SK-N-SH (cell line): ENCODE measurements around the gene PLCB3. TPM values are rescaled to one million over a fixed set of nuclear protein-coding genes. Genes with fewer than 3 reads are reported as not detected.

Experiments used
- CTCF ChIA-PET: fragments of 300-600, 350-600 bp; formaldehyde crosslinking; extraction: SDS; loops from one replicate; lab custom pipeline; 2021; lab: Yijun Ruan, JAX
- POLR2A ChIA-PET: fragments of 350-600 bp; sonication (Branson Sonifier 250); formaldehyde crosslinking; extraction: SDS; loops from one replicate; lab custom pipeline; 2020; ENCODE audit warnings: antibody characterized with exemption, inconsistent platforms; lab: Yijun Ruan, JAX
- DNase-seq: peaks from one replicate; pipeline ENCODE4 v3.0.0; 2012
- H2AFZ ChIP-seq: fragments of 200-600 bp; sonication (generic); 2 replicates; pipeline ENCODE4 v1.8.1; 2016; ENCODE audit warnings: antibody characterized with exemption, mild to moderate bottlenecking, low read depth
- H3F3A ChIP-seq: fragments of 200-600 bp; sonication (generic); replicated peaks from 2 replicates; pipeline ENCODE3; 2016; ENCODE audit warnings: antibody characterized with exemption, mild to moderate bottlenecking; ENCODE audit not compliant: insufficient read depth
- H3K27ac ChIP-seq, 2 experiments: fragments of 200-500 bp in 1 of 2; fragments of 200-600 bp in 1 of 2; sonication (Bioruptor generic) in 1 of 2; sonication (generic), shearing (Covaris generic) in 1 of 2; 2 replicates each; pipeline versions ENCODE4 v1.5.1 to v1.6.1; 2014 to 2016; ENCODE audit warnings: low read depth in 2 of 2, inconsistent platforms in 1 of 2, low read length in 1 of 2, mild to moderate bottlenecking in 1 of 2, mixed read lengths in 1 of 2
- H3K27me3 ChIP-seq: fragments of 200-600 bp; sonication (generic), shearing (Covaris generic); 2 replicates; pipeline ENCODE4 v1.6.1; 2016; ENCODE audit warnings: mixed run types; ENCODE audit not compliant: insufficient read depth
- H3K36me3 ChIP-seq, 2 experiments: fragments of 200-500 bp in 1 of 2; fragments of 200-600 bp in 1 of 2; sonication (Bioruptor generic) in 1 of 2; sonication (generic) in 1 of 2; replicated peaks in 1 of 2; 2 replicates each; pipeline versions ENCODE3 to v1.5.1; 2014 to 2016; ENCODE audit warnings: low read length in 1 of 2, mild to moderate bottlenecking in 1 of 2; ENCODE audit not compliant: insufficient read depth in 2 of 2, control insufficient read depth in 1 of 2
- H3K4me1 ChIP-seq, 2 experiments: fragments of 200-500 bp in 1 of 2; fragments of 200-600 bp in 1 of 2; sonication (Bioruptor generic) in 1 of 2; sonication (generic), shearing (Covaris generic) in 1 of 2; 2 replicates each; pipeline versions ENCODE4 v1.5.1 to v1.6.1; 2014 to 2016; ENCODE audit warnings: low read depth in 1 of 2, low read length in 1 of 2, mixed run types in 1 of 2; ENCODE audit not compliant: insufficient read depth in 2 of 2, control insufficient read depth in 1 of 2
- H3K4me2 ChIP-seq: fragments of 200-600 bp; sonication (generic), shearing (Covaris generic); 2 replicates; pipeline ENCODE4 v1.6.1; 2017; ENCODE audit warnings: mixed run types
- H3K4me3 ChIP-seq, 2 experiments: fragments of 200-500 bp in 1 of 2; fragments of 200-600 bp in 1 of 2; sonication (Bioruptor generic) in 1 of 2; sonication (generic), shearing (Covaris generic) in 1 of 2; 2 replicates each; pipeline versions ENCODE4 v1.5.1 to v1.8.1; 2014 to 2016; ENCODE audit warnings: low read depth in 2 of 2, inconsistent platforms in 1 of 2, low read length in 1 of 2, mild to moderate bottlenecking in 1 of 2, mixed read lengths in 1 of 2, moderate library complexity in 1 of 2
- H3K79me2 ChIP-seq: fragments of 200-600 bp; sonication (generic); 2 replicates; pipeline ENCODE4 v1.8.1; 2017; ENCODE audit warnings: mild to moderate bottlenecking; ENCODE audit not compliant: insufficient read depth
- H3K9ac ChIP-seq: fragments of 200-600 bp; sonication (generic); 2 replicates; pipeline ENCODE4 v1.6.1; 2017; ENCODE audit warnings: mixed run types
- H3K9me2 ChIP-seq: fragments of 200-600 bp; sonication (generic); 2 replicates; pipeline ENCODE4 v1.6.1; 2017; ENCODE audit warnings: mixed run types
- H3K9me3 ChIP-seq: fragments of 200-600 bp; sonication (generic); 2 replicates; pipeline ENCODE4 v1.6.1; 2017; ENCODE audit warnings: mixed run types, mild to moderate bottlenecking, moderate library complexity
- H4K20me1 ChIP-seq: fragments of 200-600 bp; sonication (generic); 2 replicates; pipeline ENCODE4 v1.6.1; 2017; ENCODE audit warnings: mild to moderate bottlenecking, mixed run types; ENCODE audit not compliant: insufficient read depth
- CHD2 ChIP-seq: fragments of 150-350 bp; IDR thresholded peaks from 2 replicates; pipeline ENCODE4 v1.6.1; 2018; ENCODE audit warnings: low read length; ENCODE audit not compliant: partially characterized antibody
- EZH2phosphoT487 ChIP-seq: fragments of 200-600 bp; sonication (generic); IDR thresholded peaks from 2 replicates; pipeline ENCODE4 v1.6.1; 2017; ENCODE audit warnings: low read depth, mixed run types, mild to moderate bottlenecking, antibody characterized with exemption, moderate library complexity, borderline replicate concordance
- FOSL2 ChIP-seq: IDR thresholded peaks from 2 replicates; pipeline ENCODE4 v1.4.0; 2012; ENCODE audit warnings: low read depth, mild to moderate bottlenecking, moderate library complexity, borderline replicate concordance
- FOXM1 ChIP-seq: IDR thresholded peaks from 2 replicates; pipeline ENCODE4 v1.4.0; 2012; ENCODE audit warnings: low read depth, mild to moderate bottlenecking
- GABPA ChIP-seq: IDR thresholded peaks from 2 replicates; pipeline ENCODE4 v1.4.0; 2012; ENCODE audit warnings: low read depth, mild to moderate bottlenecking
- GATA2 ChIP-seq: sonication (generic); formaldehyde crosslinking; IDR thresholded peaks from 2 replicates; pipeline ENCODE4 v1.5.0; 2020; ENCODE audit warnings: mild to moderate bottlenecking, missing genetic modification reagents
- JUND ChIP-seq: IDR thresholded peaks from 2 replicates; pipeline ENCODE4 v1.4.0; 2012
- MEF2A ChIP-seq: IDR thresholded peaks from 2 replicates; pipeline ENCODE4 v1.4.0; 2012; ENCODE audit warnings: low read depth, borderline replicate concordance
- MXI1 ChIP-seq: IDR thresholded peaks from 2 replicates; pipeline ENCODE4 v1.6.1; 2012; ENCODE audit warnings: mild to moderate bottlenecking, low read depth, low read length, improper control_type of control experiment
- NFIC ChIP-seq: IDR thresholded peaks from 2 replicates; pipeline ENCODE4 v1.4.0; 2012; ENCODE audit warnings: borderline replicate concordance
- NRF1 ChIP-seq: IDR thresholded peaks from 2 replicates; pipeline ENCODE4 v1.6.1; 2012; ENCODE audit warnings: low read depth, mild to moderate bottlenecking, low read length
- RAD21 ChIP-seq: IDR thresholded peaks from 2 replicates; pipeline ENCODE4 v1.6.1; 2012; ENCODE audit warnings: mild to moderate bottlenecking, low read length
- RFX5 ChIP-seq: IDR thresholded peaks from 2 replicates; pipeline ENCODE4 v1.6.1; 2012; ENCODE audit warnings: mild to moderate bottlenecking, improper control_type of control experiment, low read length
- RXRA ChIP-seq: IDR thresholded peaks from 2 replicates; pipeline ENCODE4 v1.4.0; 2012; ENCODE audit warnings: low read depth, mild to moderate bottlenecking, borderline replicate concordance
- SIN3A ChIP-seq: IDR thresholded peaks from 2 replicates; pipeline ENCODE4 v1.6.1; 2012; ENCODE audit warnings: low read depth, mild to moderate bottlenecking, low read length, moderate library complexity, borderline replicate concordance
- SMC3 ChIP-seq: IDR thresholded peaks from 2 replicates; pipeline ENCODE4 v1.6.1; 2012; ENCODE audit warnings: low read depth, low read length, improper control_type of control experiment
- TAF1 ChIP-seq: IDR thresholded peaks from 2 replicates; pipeline ENCODE4 v1.6.1; 2012; ENCODE audit warnings: low read depth, mild to moderate bottlenecking, low read length, moderate library complexity, borderline replicate concordance
- TCF12 ChIP-seq: IDR thresholded peaks from 2 replicates; pipeline ENCODE4 v1.4.0; 2012
- TEAD4 ChIP-seq: IDR thresholded peaks from 2 replicates; pipeline ENCODE4 v1.4.0; 2012; ENCODE audit warnings: mild to moderate bottlenecking, borderline replicate concordance; ENCODE audit not compliant: insufficient read depth
- YY1 ChIP-seq: IDR thresholded peaks from 2 replicates; pipeline ENCODE4 v1.4.0; 2012; ENCODE audit warnings: low read depth, mild to moderate bottlenecking
- WGBS: methylation state at CpG from one replicate; pipeline ENCODE4 v1.1.6; 2017; ENCODE audit warnings: low lambda C conversion rate; 5-methylcytosine and 5-hydroxymethylcytosine counted together
- polyA plus RNA-seq, 3 experiments: library from polyadenylated mRNA; depleted of rRNA; stranded (reverse); fragments of >200 nt; gene quantifications; 2 replicates each; pipeline ENCODE4 v1.2.3, GENCODE V29; 2012
- TF ChIP-seq, protein P1 (sequence below): IDR thresholded peaks from 2 replicates; pipeline ENCODE4 v1.4.0; 2012; ENCODE audit warnings: low read depth, borderline replicate concordance
- TF ChIP-seq, protein P2 (sequence below): fragments of 150-350 bp; IDR thresholded peaks from 2 replicates; pipeline ENCODE4 v1.6.1; 2016; ENCODE audit warnings: mild to moderate bottlenecking, low read depth, low read length
- TF ChIP-seq, protein P3 (sequence below): IDR thresholded peaks from 2 replicates; pipeline ENCODE4; 2012
- TF ChIP-seq, protein P4 (sequence below): IDR thresholded peaks from 2 replicates; pipeline ENCODE4 v1.4.0; 2012; ENCODE audit warnings: low read depth
- TF ChIP-seq, protein P5 (sequence below): IDR thresholded peaks from 2 replicates; pipeline ENCODE4 v1.4.0; 2012; ENCODE audit warnings: low read depth, borderline replicate concordance
- TF ChIP-seq, protein P6 (sequence below): fragments of 200-600 bp; sonication (generic); IDR thresholded peaks from 2 replicates; pipeline ENCODE4 v1.6.1; 2017; ENCODE audit warnings: antibody characterized with exemption, mild to moderate bottlenecking, moderate library complexity

PLCB3 gene
- polyA plus RNA-seq, 1 of the 3 experiments (the other 2 are of a cell fraction): 30.4 TPM

DNA sequence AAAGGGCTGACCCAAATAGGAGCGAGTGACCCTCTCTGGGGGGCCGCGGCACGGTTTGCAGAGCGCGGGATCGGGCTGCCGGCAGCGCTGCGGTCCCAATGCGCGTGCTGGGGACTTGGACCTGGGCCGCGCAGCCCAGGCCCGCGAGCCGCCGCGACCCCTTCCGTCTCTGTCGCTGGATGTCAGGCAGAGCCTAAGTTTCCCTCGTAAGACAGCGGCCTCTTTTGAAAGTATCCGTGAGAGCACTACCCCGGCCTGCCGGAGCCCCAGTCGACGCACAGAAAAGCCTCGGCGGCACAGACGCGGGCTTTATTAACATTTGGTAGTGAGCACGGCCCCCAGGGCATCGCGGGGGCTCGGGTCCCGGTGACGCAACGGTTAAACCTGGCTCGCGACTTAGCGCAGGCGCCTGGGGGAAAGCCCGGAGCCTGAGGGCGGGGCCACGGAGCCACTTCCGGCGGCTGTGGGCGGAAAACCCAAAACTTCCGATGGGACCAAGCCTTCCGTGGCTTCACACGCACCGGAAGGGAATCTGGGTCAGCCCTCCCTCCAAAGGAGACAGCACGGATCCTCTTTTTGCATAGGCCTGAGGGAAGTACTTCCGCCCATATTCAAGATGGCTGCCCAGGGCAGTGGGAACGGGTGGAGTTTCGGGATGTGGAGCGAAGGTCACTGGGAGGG lies 18.4 kb downstream of the PLCB3 start:
- H3K27ac ChIP-seq: peak overlapping the region; percentile 97 to 99
- H3K9me3 ChIP-seq: no peaks in the 10 kb centered on the region
- peak overlapping the region; percentile 96 for H3K4me2 ChIP-seq
- peaks cover 19% of the 10 kb centered on the region for H3K79me2 ChIP-seq
- H4K20me1 ChIP-seq: no peaks in the 10 kb centered on the region
- H3K9me2 ChIP-seq: no peaks in the 10 kb centered on the region
- ChIA-PET POLR2A (interaction anchor here (1.0 to 6.5 kb wide), 9 partner anchors 15 to 84 kb away, joined by 3 to 112 read pairs (median 9); partner anchors contain the start of genes BAD, ESRRA, FKBP2 and GPR137), CTCF (interaction anchor here (0.7 to 6.9 kb wide), 15 partner anchors 11 to 90 kb away, joined by 3 to 89 read pairs (median 10); partner anchors contain the start of genes BAD, ESRRA, FERMT3 and KCNK4)
- H3K4me1 ChIP-seq: peaks cover 12 to 41% of the 10 kb centered on the region in 2 experiments; a peak in 2 of 4 replicates
- H2AFZ ChIP-seq: peak overlapping the region; percentile 83; the same call in 1 of the 2 replicates
- peak; percentile 86 for DNase-seq
- H3K27me3 ChIP-seq: no peaks in the 10 kb centered on the region
- peak overlapping the region; percentile 84 for H3K9ac ChIP-seq
- H3F3A ChIP-seq: peaks cover 40% of the 10 kb centered on the region
- WGBS: 1% methylated on average over 22 of the region's 58 CpGs
- H3K36me3 ChIP-seq: peaks cover 7 to 20% of the 10 kb centered on the region in 2 experiments
- H3K4me3 ChIP-seq: peak overlapping the region; percentile 60 to 76
- TF ChIP-seq MEF2A: no peak
- no peak for TF ChIP-seq EZH2phosphoT487
- TF ChIP-seq FOXM1: no peak
- no peak for TF ChIP-seq GATA2 (CRISPR knock-in tag)
- TF ChIP-seq NRF1: peak; percentile 76
- TF ChIP-seq TCF12: peak; percentile 54
- TF ChIP-seq YY1: peak; percentile 99
- TF ChIP-seq, protein P1, sequence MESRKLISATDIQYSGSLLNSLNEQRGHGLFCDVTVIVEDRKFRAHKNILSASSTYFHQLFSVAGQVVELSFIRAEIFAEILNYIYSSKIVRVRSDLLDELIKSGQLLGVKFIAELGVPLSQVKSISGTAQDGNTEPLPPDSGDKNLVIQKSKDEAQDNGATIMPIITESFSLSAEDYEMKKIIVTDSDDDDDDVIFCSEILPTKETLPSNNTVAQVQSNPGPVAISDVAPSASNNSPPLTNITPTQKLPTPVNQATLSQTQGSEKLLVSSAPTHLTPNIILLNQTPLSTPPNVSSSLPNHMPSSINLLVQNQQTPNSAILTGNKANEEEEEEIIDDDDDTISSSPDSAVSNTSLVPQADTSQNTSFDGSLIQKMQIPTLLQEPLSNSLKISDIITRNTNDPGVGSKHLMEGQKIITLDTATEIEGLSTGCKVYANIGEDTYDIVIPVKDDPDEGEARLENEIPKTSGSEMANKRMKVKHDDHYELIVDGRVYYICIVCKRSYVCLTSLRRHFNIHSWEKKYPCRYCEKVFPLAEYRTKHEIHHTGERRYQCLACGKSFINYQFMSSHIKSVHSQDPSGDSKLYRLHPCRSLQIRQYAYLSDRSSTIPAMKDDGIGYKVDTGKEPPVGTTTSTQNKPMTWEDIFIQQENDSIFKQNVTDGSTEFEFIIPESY: peak; percentile 41; the same call in 1 of the 2 replicates
- peak; percentile 44 for TF ChIP-seq RAD21
- TF ChIP-seq, protein P2, sequence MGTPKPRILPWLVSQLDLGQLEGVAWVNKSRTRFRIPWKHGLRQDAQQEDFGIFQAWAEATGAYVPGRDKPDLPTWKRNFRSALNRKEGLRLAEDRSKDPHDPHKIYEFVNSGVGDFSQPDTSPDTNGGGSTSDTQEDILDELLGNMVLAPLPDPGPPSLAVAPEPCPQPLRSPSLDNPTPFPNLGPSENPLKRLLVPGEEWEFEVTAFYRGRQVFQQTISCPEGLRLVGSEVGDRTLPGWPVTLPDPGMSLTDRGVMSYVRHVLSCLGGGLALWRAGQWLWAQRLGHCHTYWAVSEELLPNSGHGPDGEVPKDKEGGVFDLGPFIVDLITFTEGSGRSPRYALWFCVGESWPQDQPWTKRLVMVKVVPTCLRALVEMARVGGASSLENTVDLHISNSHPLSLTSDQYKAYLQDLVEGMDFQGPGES: no peak
- TF ChIP-seq, protein P3, sequence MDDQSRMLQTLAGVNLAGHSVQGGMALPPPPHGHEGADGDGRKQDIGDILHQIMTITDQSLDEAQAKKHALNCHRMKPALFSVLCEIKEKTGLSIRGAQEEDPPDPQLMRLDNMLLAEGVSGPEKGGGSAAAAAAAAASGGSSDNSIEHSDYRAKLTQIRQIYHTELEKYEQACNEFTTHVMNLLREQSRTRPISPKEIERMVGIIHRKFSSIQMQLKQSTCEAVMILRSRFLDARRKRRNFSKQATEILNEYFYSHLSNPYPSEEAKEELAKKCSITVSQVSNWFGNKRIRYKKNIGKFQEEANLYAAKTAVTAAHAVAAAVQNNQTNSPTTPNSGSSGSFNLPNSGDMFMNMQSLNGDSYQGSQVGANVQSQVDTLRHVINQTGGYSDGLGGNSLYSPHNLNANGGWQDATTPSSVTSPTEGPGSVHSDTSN: peak; percentile 46; the same call in 1 of the 2 replicates
- TF ChIP-seq TEAD4: 0 out of 2 replicates have a peak, but pooled peaks have one; percentile 19
- 0 out of 2 replicates have a peak, but pooled peaks have one; percentile 34 for TF ChIP-seq FOSL2
- no peak for TF ChIP-seq MXI1
- TF ChIP-seq, protein P4, sequence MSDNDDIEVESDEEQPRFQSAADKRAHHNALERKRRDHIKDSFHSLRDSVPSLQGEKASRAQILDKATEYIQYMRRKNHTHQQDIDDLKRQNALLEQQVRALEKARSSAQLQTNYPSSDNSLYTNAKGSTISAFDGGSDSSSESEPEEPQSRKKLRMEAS: peak; percentile 34; the same call in 1 of the 2 replicates
- TF ChIP-seq RXRA: 0 out of 2 replicates have a peak, but pooled peaks have one; percentile 33
- TF ChIP-seq JUND: peak; percentile 47; the same call in 1 of the 2 replicates
- no peak for TF ChIP-seq RFX5
- no peak; the same call in 1 of the 2 replicates for TF ChIP-seq TAF1
- TF ChIP-seq, protein P5, sequence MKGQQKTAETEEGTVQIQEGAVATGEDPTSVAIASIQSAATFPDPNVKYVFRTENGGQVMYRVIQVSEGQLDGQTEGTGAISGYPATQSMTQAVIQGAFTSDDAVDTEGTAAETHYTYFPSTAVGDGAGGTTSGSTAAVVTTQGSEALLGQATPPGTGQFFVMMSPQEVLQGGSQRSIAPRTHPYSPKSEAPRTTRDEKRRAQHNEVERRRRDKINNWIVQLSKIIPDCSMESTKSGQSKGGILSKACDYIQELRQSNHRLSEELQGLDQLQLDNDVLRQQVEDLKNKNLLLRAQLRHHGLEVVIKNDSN: no peak
- TF ChIP-seq GABPA: peak; percentile 98
- TF ChIP-seq SMC3: no peak
- no peak; the same call in 1 of the 2 replicates for TF ChIP-seq SIN3A
- TF ChIP-seq, protein P6, sequence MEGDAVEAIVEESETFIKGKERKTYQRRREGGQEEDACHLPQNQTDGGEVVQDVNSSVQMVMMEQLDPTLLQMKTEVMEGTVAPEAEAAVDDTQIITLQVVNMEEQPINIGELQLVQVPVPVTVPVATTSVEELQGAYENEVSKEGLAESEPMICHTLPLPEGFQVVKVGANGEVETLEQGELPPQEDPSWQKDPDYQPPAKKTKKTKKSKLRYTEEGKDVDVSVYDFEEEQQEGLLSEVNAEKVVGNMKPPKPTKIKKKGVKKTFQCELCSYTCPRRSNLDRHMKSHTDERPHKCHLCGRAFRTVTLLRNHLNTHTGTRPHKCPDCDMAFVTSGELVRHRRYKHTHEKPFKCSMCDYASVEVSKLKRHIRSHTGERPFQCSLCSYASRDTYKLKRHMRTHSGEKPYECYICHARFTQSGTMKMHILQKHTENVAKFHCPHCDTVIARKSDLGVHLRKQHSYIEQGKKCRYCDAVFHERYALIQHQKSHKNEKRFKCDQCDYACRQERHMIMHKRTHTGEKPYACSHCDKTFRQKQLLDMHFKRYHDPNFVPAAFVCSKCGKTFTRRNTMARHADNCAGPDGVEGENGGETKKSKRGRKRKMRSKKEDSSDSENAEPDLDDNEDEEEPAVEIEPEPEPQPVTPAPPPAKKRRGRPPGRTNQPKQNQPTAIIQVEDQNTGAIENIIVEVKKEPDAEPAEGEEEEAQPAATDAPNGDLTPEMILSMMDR: 0 out of 2 replicates have a peak, but pooled peaks have one; percentile 14
- no peak for TF ChIP-seq NFIC
- TF ChIP-seq CHD2: peak; percentile 96
